Aorta (tissue), 5 donors: ENCODE data around the gene L3HYPDH. TPM values are rescaled to one million over a fixed set of nuclear protein-coding genes. Genes with fewer than 3 reads are reported as not detected.

ENCODE experiments used
- ATAC-seq: fragments of 200-7000 bp; cut with Tn5 transposase; one replicate; pipeline ENCODE4 v1.9.1; 2022; ENCODE audit warnings: moderate library complexity; ENCODE audit not compliant: low FRiP score
- DNase-seq, 2 donors: peaks; one replicate each; pipeline ENCODE4 v3.0.0-alpha.2; 2020
- H3K27ac ChIP-seq, 2 donors: one replicate each; pipeline ENCODE4 v1.5.1; 2013; ENCODE audit warnings: low read length in 2 of 2, mild to moderate bottlenecking in 2 of 2, moderate library complexity in 2 of 2, control low read depth in 1 of 2, inconsistent platforms in 1 of 2, low read depth in 1 of 2
- H3K27me3 ChIP-seq, 2 donors: one replicate each; pipeline ENCODE4 v1.6.1; 2013; ENCODE audit warnings: control low read depth in 1 of 2, low read length in 1 of 2, mild to moderate bottlenecking in 1 of 2, moderate library complexity in 1 of 2; ENCODE audit not compliant: insufficient read depth in 2 of 2, control insufficient read depth in 1 of 2
- H3K36me3 ChIP-seq, 2 donors: one replicate each; pipeline ENCODE4 v1.6.1; 2013; ENCODE audit warnings: control low read depth in 1 of 2, low read length in 1 of 2, mild to moderate bottlenecking in 1 of 2; ENCODE audit not compliant: insufficient read depth in 2 of 2, control insufficient read depth in 1 of 2
- H3K4me1 ChIP-seq, 2 donors: one replicate each; pipeline ENCODE4 v1.6.1; 2013; ENCODE audit warnings: low read length in 2 of 2, control low read depth in 1 of 2, mild to moderate bottlenecking in 1 of 2, moderate library complexity in 1 of 2; ENCODE audit not compliant: insufficient read depth in 2 of 2, control insufficient read depth in 1 of 2
- H3K4me3 ChIP-seq, 2 donors: one replicate each; pipeline ENCODE4 v1.5.1; 2013; ENCODE audit warnings: low read length in 2 of 2, control low read depth in 1 of 2, mild to moderate bottlenecking in 1 of 2
- H3K9me3 ChIP-seq: one replicate; pipeline ENCODE4 v1.6.1; 2013; ENCODE audit warnings: mild to moderate bottlenecking, low read length; ENCODE audit not compliant: control insufficient read depth
- WGBS, 2 donors: extraction: QIAGEN DNeasy Blood & Tissue Kit; methylation state at CpG; one replicate each; pipeline ENCODE4 v1.1.7; 2013; 5-methylcytosine and 5-hydroxymethylcytosine counted together
- intact Hi-C, 2 donors: fragments of 100-400 bp; cut with DNase I; formaldehyde crosslinking; loops; one replicate each; pipeline versions ENCODE4 v1.14.2 to v1.15.0; 2022
- polyA plus RNA-seq, 2 donors: library from polyadenylated mRNA; stranded (reverse); fragments of 200-250 nt; gene quantifications; one replicate each; pipeline ENCODE4 v1.2.3, GENCODE V29; 2013
- total RNA-seq, 2 donors: library from RNA; stranded (reverse); fragmentation: NEBNext Ultra II Directional; extraction: Animal tissue kit (Norgen Biotek cat#: 25700); gene quantifications; one replicate each; pipeline ENCODE4 v1.2.1, GENCODE V29; 2021
- donor health status: healthy with polysubstance abuse.
- donor health status: Bipolar disorder and iron deficiency.
- donor health status: DM: no; HTN: no; CAD: no.
- donor health status: DM: no; HTN: no; CAD: no.
- donor health status: DM: yes; HTN: yes; CAD: no.

The L3HYPDH gene
- total and polyA plus RNA-seq, 4 donors = 20.4 to 53.1 (median 32.9) TPM

- peak overlapping the region; percentile 11 to 62 for H3K27ac ChIP-seq
- H3K27me3 ChIP-seq = no peaks in the 10 kb centered on the region
- no peak for DNase-seq
- peaks cover 3 to 7% of the 10 kb centered on the region in 2 donors for H3K4me1 ChIP-seq
- peak; percentile 33 for ATAC-seq
- intact Hi-C loops = loop anchor here (5.0 kb wide), 5 partner anchors 66 to 241 kb away; partner anchors contain the start of gene DAAM1 (in 1 of the 2)
- no peaks in the 10 kb centered on the region for H3K9me3 ChIP-seq
- no peak overlapping the region for H3K4me3 ChIP-seq
- WGBS, 2 donors = 8 to 32% methylated on average over 1 of the region's 1 CpG
- H3K36me3 ChIP-seq = no peaks in the 10 kb centered on the region
These were observed 55.6 kb downstream of the L3HYPDH start for GRCh38 chr14:59428581-59429012.

GRCh38 chr14:59427653-59428580 lies 56.3 kb downstream of the L3HYPDH start:
- DNase-seq (peak; percentile 71 to 85), ATAC-seq (peak; percentile 72)
- intact Hi-C loops = loop anchor here (5.0 kb wide), 5 partner anchors 66 to 241 kb away; partner anchors contain the start of gene DAAM1 (in 1 of the 2)
- Histone ChIP-seq H3K9me3 (no peaks in the 10 kb centered on the region), H3K27me3 (no peaks in the 10 kb centered on the region), H3K36me3 (no peaks in the 10 kb centered on the region), H3K4me1 (peaks cover 3 to 7% of the 10 kb centered on the region in 2 donors), H3K27ac (peak overlapping the region; percentile 60 to 62), H3K4me3 (no peak overlapping the region)
- WGBS, 2 donors = 13 to 37% methylated on average over 13 of the region's 13 CpGs

DNA sequence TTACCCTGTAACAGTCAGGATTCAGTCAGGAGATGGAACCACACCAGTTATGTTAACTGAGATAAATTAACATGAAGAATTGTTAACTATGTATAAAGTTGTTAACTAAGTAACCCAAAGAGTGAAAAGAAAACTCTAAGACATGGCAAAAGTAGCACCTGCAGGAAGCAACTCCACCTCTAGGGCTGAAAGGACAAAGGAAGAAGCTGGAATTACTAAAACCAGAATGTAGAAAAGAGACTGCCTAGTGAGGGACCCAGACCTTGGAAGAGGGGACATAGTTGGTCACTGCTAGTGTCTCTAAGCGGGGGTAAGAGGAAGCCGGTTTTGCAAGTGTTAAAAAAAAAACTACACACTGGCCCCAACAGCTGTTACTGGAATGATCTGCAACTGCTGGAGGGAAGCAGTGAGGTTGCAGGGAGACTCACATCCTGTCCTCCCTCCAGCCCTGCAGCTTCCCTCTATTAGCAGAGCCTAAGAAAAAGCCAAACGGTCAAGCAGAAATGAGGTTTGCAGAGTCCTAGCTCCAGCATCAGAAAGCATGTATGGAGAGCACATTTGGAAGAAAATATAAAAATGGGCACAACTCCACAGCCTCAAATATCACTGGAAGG lies 58.8 kb downstream of the L3HYPDH start:
- H3K9me3 ChIP-seq = no peaks in the 10 kb centered on the region
- H3K27me3 ChIP-seq = no peaks in the 10 kb centered on the region
- H3K4me3 ChIP-seq = no peak overlapping the region
- ATAC-seq (no peak), DNase-seq (no peak)
- peak overlapping the region in 1 of 2 donors; percentile 29 for H3K27ac ChIP-seq
- H3K36me3 ChIP-seq = no peaks in the 10 kb centered on the region
- peaks cover 3 to 12% of the 10 kb centered on the region in 2 donors for H3K4me1 ChIP-seq
- WGBS, 2 donors = 34 to 50% methylated on average over 3 of the region's 3 CpGs
- intact Hi-C loops = loop anchor here (5.0 kb wide), 5 partner anchors 63 to 238 kb away; partner anchors contain the start of gene DAAM1 (in 1 of the 2)

DNA sequence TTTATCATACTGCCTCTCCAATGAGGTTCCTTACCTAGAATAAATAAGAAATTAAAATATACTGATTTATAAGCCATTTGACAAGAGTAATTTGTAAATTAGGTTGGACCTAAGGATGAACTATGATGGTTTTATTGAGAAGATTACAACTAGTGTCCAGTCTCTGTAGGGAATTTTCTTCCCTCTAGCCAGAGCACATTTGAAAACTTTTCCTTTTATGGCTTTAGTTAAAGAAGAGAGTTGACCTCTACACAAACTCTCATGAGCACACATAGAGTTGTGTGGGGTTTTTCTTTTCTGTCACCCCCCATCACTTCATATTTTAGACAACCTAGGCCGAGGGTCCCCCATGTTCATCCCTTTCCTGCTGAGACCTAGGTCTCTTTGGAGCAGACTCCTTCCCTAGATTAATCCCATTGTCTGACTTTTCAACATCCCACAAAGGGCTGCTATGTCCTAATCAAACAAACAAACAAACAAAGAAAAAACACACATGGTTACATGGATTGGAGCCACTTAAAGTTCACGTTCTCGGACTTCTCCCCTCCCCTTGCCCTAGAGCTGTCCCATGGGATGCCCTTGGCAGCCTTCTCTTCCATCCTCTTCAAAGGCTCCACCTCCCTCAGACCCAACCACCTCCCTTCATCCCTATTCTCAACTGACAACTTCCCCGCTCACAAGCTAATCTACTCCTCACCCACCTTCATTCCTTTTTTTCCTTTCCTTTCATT lies 59.7 kb downstream of the L3HYPDH start:
- Histone ChIP-seq H3K27ac (peak overlapping the region in 1 of 2 donors; percentile 1), H3K4me3 (no peak overlapping the region), H3K9me3 (no peaks in the 10 kb centered on the region), H3K36me3 (no peaks in the 10 kb centered on the region), H3K4me1 (peaks cover 3 to 12% of the 10 kb centered on the region in 2 donors), H3K27me3 (no peaks in the 10 kb centered on the region)
- intact Hi-C loops = loop anchor here (5.0 kb wide), 5 partner anchors 62 to 237 kb away; partner anchors contain the start of gene DAAM1 (in 1 of the 2)
- WGBS, 2 donors = 30 to 38% methylated on average over 4 of the region's 4 CpGs
- ATAC-seq (peak; percentile 19), DNase-seq (no peak)

Other genes with a start within 250 kb of the L3HYPDH start
- 1 to 10 TPM; 7.4 to 9.0 TPM for gene GPR135, start 19.0 kb downstream of the L3HYPDH start, total RNA-seq
- gene GPR135, start 19.0 kb downstream of the L3HYPDH start, polyA plus RNA-seq = 1 to 10 TPM in 1 of 2 donors, under 1 TPM in 1; 0.50 to 3.8 TPM
- 10 to 100 TPM; 29.2 to 31.9 TPM for gene JKAMP, start 109 bp upstream of the L3HYPDH start, total RNA-seq
- gene JKAMP, start 109 bp upstream of the L3HYPDH start, polyA plus RNA-seq = 10 to 100 TPM; 19.2 to 54.4 TPM
- gene CCDC175, start 92.4 kb upstream of the L3HYPDH start, total RNA-seq = 1 to 10 TPM in 1 of 2 donors, under 1 TPM in 1; 0.71 to 1.1 TPM
- gene CCDC175, start 92.4 kb upstream of the L3HYPDH start, polyA plus RNA-seq = not detected